Measurements from ENCODE around the gene NEB. TPM values are rescaled to one million over a fixed set of nuclear protein-coding genes. Genes with fewer than 3 reads are reported as not detected.
"Not testable (repeated sequence)": the region's sequence is repeated elsewhere in the genome, so short reads cannot be mapped to it uniquely, and the experiment has no call there.

NEB gene
- total RNA-seq, 1 experiment from 2014 or later = 0.11 TPM

- POLR2A ChIA-PET (ENCODE audit: unreplicated experiment); H3K27me3 ChIP-seq (ENCODE audit: low read length); H3K9me3 ChIP-seq (ENCODE audit: low read length); H3K4me3 ChIP-seq (ENCODE audit: low read length); H3K9ac ChIP-seq (ENCODE audit: low read length); H3K4me1 ChIP-seq (ENCODE audit: insufficient read depth, low read length); H3K79me2 ChIP-seq (ENCODE audit: low read length); H3K27ac ChIP-seq (ENCODE audit: low read length); H3K4me2 ChIP-seq (ENCODE audit: low read length); H3K36me3 ChIP-seq (ENCODE audit: low read depth, low read length); CTCF ChIA-PET; H3F3A ChIP-seq (ENCODE audit: low read length, unreplicated experiment); intact Hi-C loops (cut with micrococcal nuclease); H2AFZ ChIP-seq (ENCODE audit: low read length); BruUV-seq (replicated peaks); H3K9me2 ChIP-seq (replicated peaks; ENCODE audit: low read length); H4K20me1 ChIP-seq (ENCODE audit: low read length); ATAC-seq; DNase-seq: not testable (repeated sequence)
These were observed 130.7 kb downstream of the NEB start for GRCh38 chr2:151603530-151603929.

DNA sequence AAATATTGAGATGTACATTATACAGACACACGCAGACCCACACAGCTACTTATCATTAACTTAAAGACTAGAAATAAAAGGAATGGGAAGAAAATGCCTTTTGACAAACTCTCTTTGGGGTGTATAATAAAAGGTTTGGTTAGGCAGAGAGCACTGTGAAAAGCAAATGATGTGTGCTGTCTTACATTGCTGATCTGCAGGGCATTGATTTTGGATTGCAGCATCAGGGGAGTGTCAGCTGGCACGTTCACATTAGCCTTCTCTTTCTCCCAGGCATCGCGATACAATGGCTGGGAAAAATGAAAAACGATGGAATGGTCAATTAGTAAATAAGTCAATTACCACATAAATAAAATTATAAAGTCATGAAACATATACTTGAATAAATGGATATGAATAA is 131.9 kb downstream of the NEB start:
- H3K36me3 ChIP-seq (ENCODE audit: low read depth, low read length); POLR2A ChIA-PET (ENCODE audit: unreplicated experiment); H3K79me2 ChIP-seq (ENCODE audit: low read length); intact Hi-C loops (cut with micrococcal nuclease); H3K4me2 ChIP-seq (ENCODE audit: low read length); DNase-seq; H3K27ac ChIP-seq (ENCODE audit: low read length); H4K20me1 ChIP-seq (ENCODE audit: low read length); H3K4me1 ChIP-seq (ENCODE audit: insufficient read depth, low read length); H2AFZ ChIP-seq (ENCODE audit: low read length); ATAC-seq; H3F3A ChIP-seq (ENCODE audit: low read length, unreplicated experiment); BruUV-seq (replicated peaks); H3K9me3 ChIP-seq (ENCODE audit: low read length); H3K4me3 ChIP-seq (ENCODE audit: low read length); H3K27me3 ChIP-seq (ENCODE audit: low read length); H3K9ac ChIP-seq (ENCODE audit: low read length); H3K9me2 ChIP-seq (replicated peaks; ENCODE audit: low read length); CTCF ChIA-PET: not testable (repeated sequence)

GRCh38 chr2:151601803-151602202 is 132.5 kb downstream of the NEB start:
- H3K9me2 ChIP-seq (replicated peaks; ENCODE audit: low read length); BruUV-seq (replicated peaks); H3K36me3 ChIP-seq (ENCODE audit: low read depth, low read length); H3K79me2 ChIP-seq (ENCODE audit: low read length); DNase-seq; H3F3A ChIP-seq (ENCODE audit: low read length, unreplicated experiment); H3K27me3 ChIP-seq (ENCODE audit: low read length); H3K9me3 ChIP-seq (ENCODE audit: low read length); H4K20me1 ChIP-seq (ENCODE audit: low read length); H3K4me1 ChIP-seq (ENCODE audit: insufficient read depth, low read length); H3K9ac ChIP-seq (ENCODE audit: low read length); POLR2A ChIA-PET (ENCODE audit: unreplicated experiment); H3K4me3 ChIP-seq (ENCODE audit: low read length); H2AFZ ChIP-seq (ENCODE audit: low read length); CTCF ChIA-PET; intact Hi-C loops (cut with micrococcal nuclease); H3K27ac ChIP-seq (ENCODE audit: low read length); H3K4me2 ChIP-seq (ENCODE audit: low read length): not testable (repeated sequence)
- peak; percentile 24; the same call in 1 of the 2 replicates for ATAC-seq

GRCh38 chr2:151596903-151597608 is 137.2 kb downstream of the NEB start:
- DNase-seq; H3F3A ChIP-seq (ENCODE audit: low read length, unreplicated experiment); H3K27me3 ChIP-seq (ENCODE audit: low read length); intact Hi-C loops (cut with micrococcal nuclease); H2AFZ ChIP-seq (ENCODE audit: low read length); H3K9me3 ChIP-seq (ENCODE audit: low read length); H3K79me2 ChIP-seq (ENCODE audit: low read length); ATAC-seq; POLR2A ChIA-PET (ENCODE audit: unreplicated experiment); CTCF ChIA-PET; BruUV-seq (replicated peaks); H3K9me2 ChIP-seq (replicated peaks; ENCODE audit: low read length); H3K4me1 ChIP-seq (ENCODE audit: insufficient read depth, low read length); H3K9ac ChIP-seq (ENCODE audit: low read length); H3K36me3 ChIP-seq (ENCODE audit: low read depth, low read length); H3K4me3 ChIP-seq (ENCODE audit: low read length); H3K4me2 ChIP-seq (ENCODE audit: low read length); H3K27ac ChIP-seq (ENCODE audit: low read length); H4K20me1 ChIP-seq (ENCODE audit: low read length): not testable (repeated sequence)

- POLR2A ChIA-PET (ENCODE audit: unreplicated experiment); BruUV-seq (replicated peaks); H3K27me3 ChIP-seq (ENCODE audit: low read length); H3K9me3 ChIP-seq (ENCODE audit: low read length); CTCF ChIA-PET; H3K4me3 ChIP-seq (ENCODE audit: low read length); H3K4me2 ChIP-seq (ENCODE audit: low read length); H3K9me2 ChIP-seq (replicated peaks; ENCODE audit: low read length); H2AFZ ChIP-seq (ENCODE audit: low read length); H3K27ac ChIP-seq (ENCODE audit: low read length); H3K4me1 ChIP-seq (ENCODE audit: insufficient read depth, low read length); H3K9ac ChIP-seq (ENCODE audit: low read length); H3F3A ChIP-seq (ENCODE audit: low read length, unreplicated experiment); H4K20me1 ChIP-seq (ENCODE audit: low read length); DNase-seq; intact Hi-C loops (cut with micrococcal nuclease); H3K79me2 ChIP-seq (ENCODE audit: low read length); H3K36me3 ChIP-seq (ENCODE audit: low read depth, low read length); ATAC-seq: not testable (repeated sequence)
These were observed 142.4 kb downstream of the NEB start for GRCh38 chr2:151591908-151592255.
